SK-N-SH (cell line): ENCODE measurements around the gene ISL2. TPM values are rescaled to one million over a fixed set of nuclear protein-coding genes. Genes with fewer than 3 reads are reported as not detected.

Experiments used
- CTCF ChIA-PET: fragments of 300-600, 350-600 bp; formaldehyde crosslinking; extraction: SDS; loops from one replicate; lab custom pipeline; 2021; lab: Yijun Ruan, JAX
- POLR2A ChIA-PET: fragments of 350-600 bp; sonication (Branson Sonifier 250); formaldehyde crosslinking; extraction: SDS; loops from one replicate; lab custom pipeline; 2020; ENCODE audit warnings: antibody characterized with exemption, inconsistent platforms; lab: Yijun Ruan, JAX
- DNase-seq: peaks from one replicate; pipeline ENCODE4 v3.0.0; 2012
- H2AFZ ChIP-seq: fragments of 200-600 bp; sonication (generic); 2 replicates; pipeline ENCODE4 v1.8.1; 2016; ENCODE audit warnings: antibody characterized with exemption, mild to moderate bottlenecking, low read depth
- H3F3A ChIP-seq: fragments of 200-600 bp; sonication (generic); replicated peaks from 2 replicates; pipeline ENCODE3; 2016; ENCODE audit warnings: antibody characterized with exemption, mild to moderate bottlenecking; ENCODE audit not compliant: insufficient read depth
- H3K27ac ChIP-seq, 2 experiments: fragments of 200-500 bp in 1 of 2; fragments of 200-600 bp in 1 of 2; sonication (Bioruptor generic) in 1 of 2; sonication (generic), shearing (Covaris generic) in 1 of 2; 2 replicates each; pipeline versions ENCODE4 v1.5.1 to v1.6.1; 2014 to 2016; ENCODE audit warnings: low read depth in 2 of 2, inconsistent platforms in 1 of 2, low read length in 1 of 2, mild to moderate bottlenecking in 1 of 2, mixed read lengths in 1 of 2
- H3K27me3 ChIP-seq: fragments of 200-600 bp; sonication (generic), shearing (Covaris generic); 2 replicates; pipeline ENCODE4 v1.6.1; 2016; ENCODE audit warnings: mixed run types; ENCODE audit not compliant: insufficient read depth
- H3K36me3 ChIP-seq, 2 experiments: fragments of 200-500 bp in 1 of 2; fragments of 200-600 bp in 1 of 2; sonication (Bioruptor generic) in 1 of 2; sonication (generic) in 1 of 2; replicated peaks in 1 of 2; 2 replicates each; pipeline versions ENCODE3 to v1.5.1; 2014 to 2016; ENCODE audit warnings: low read length in 1 of 2, mild to moderate bottlenecking in 1 of 2; ENCODE audit not compliant: insufficient read depth in 2 of 2, control insufficient read depth in 1 of 2
- H3K4me1 ChIP-seq, 2 experiments: fragments of 200-500 bp in 1 of 2; fragments of 200-600 bp in 1 of 2; sonication (Bioruptor generic) in 1 of 2; sonication (generic), shearing (Covaris generic) in 1 of 2; 2 replicates each; pipeline versions ENCODE4 v1.5.1 to v1.6.1; 2014 to 2016; ENCODE audit warnings: low read depth in 1 of 2, low read length in 1 of 2, mixed run types in 1 of 2; ENCODE audit not compliant: insufficient read depth in 2 of 2, control insufficient read depth in 1 of 2
- H3K4me2 ChIP-seq: fragments of 200-600 bp; sonication (generic), shearing (Covaris generic); 2 replicates; pipeline ENCODE4 v1.6.1; 2017; ENCODE audit warnings: mixed run types
- H3K4me3 ChIP-seq, 2 experiments: fragments of 200-500 bp in 1 of 2; fragments of 200-600 bp in 1 of 2; sonication (Bioruptor generic) in 1 of 2; sonication (generic), shearing (Covaris generic) in 1 of 2; 2 replicates each; pipeline versions ENCODE4 v1.5.1 to v1.8.1; 2014 to 2016; ENCODE audit warnings: low read depth in 2 of 2, inconsistent platforms in 1 of 2, low read length in 1 of 2, mild to moderate bottlenecking in 1 of 2, mixed read lengths in 1 of 2, moderate library complexity in 1 of 2
- H3K79me2 ChIP-seq: fragments of 200-600 bp; sonication (generic); 2 replicates; pipeline ENCODE4 v1.8.1; 2017; ENCODE audit warnings: mild to moderate bottlenecking; ENCODE audit not compliant: insufficient read depth
- H3K9ac ChIP-seq: fragments of 200-600 bp; sonication (generic); 2 replicates; pipeline ENCODE4 v1.6.1; 2017; ENCODE audit warnings: mixed run types
- H3K9me2 ChIP-seq: fragments of 200-600 bp; sonication (generic); 2 replicates; pipeline ENCODE4 v1.6.1; 2017; ENCODE audit warnings: mixed run types
- H3K9me3 ChIP-seq: fragments of 200-600 bp; sonication (generic); 2 replicates; pipeline ENCODE4 v1.6.1; 2017; ENCODE audit warnings: mixed run types, mild to moderate bottlenecking, moderate library complexity
- H4K20me1 ChIP-seq: fragments of 200-600 bp; sonication (generic); 2 replicates; pipeline ENCODE4 v1.6.1; 2017; ENCODE audit warnings: mild to moderate bottlenecking, mixed run types; ENCODE audit not compliant: insufficient read depth
- EP300 ChIP-seq, 2 experiments: IDR thresholded peaks; 2 replicates each; pipeline versions ENCODE4 v1.4.0 to v1.6.1; 2012; ENCODE audit warnings: borderline replicate concordance in 1 of 2, low read depth in 1 of 2, low read length in 1 of 2
- FOXM1 ChIP-seq: IDR thresholded peaks from 2 replicates; pipeline ENCODE4 v1.4.0; 2012; ENCODE audit warnings: low read depth, mild to moderate bottlenecking
- IRF3 ChIP-seq: fragments of 150-350 bp; IDR thresholded peaks from 2 replicates; pipeline ENCODE4 v1.6.1; 2016; ENCODE audit warnings: mild to moderate bottlenecking, low read depth, low read length
- MAX ChIP-seq: IDR thresholded peaks from 2 replicates; pipeline ENCODE4 v1.4.0; 2012; ENCODE audit warnings: low read depth
- MEF2A ChIP-seq: IDR thresholded peaks from 2 replicates; pipeline ENCODE4 v1.4.0; 2012; ENCODE audit warnings: low read depth, borderline replicate concordance
- MXI1 ChIP-seq: IDR thresholded peaks from 2 replicates; pipeline ENCODE4 v1.6.1; 2012; ENCODE audit warnings: mild to moderate bottlenecking, low read depth, low read length, improper control_type of control experiment
- RCOR1 ChIP-seq: fragments of 150-350 bp; IDR thresholded peaks from 2 replicates; pipeline ENCODE4 v1.6.1; 2017; ENCODE audit warnings: antibody characterized with exemption, low read length
- RFX5 ChIP-seq: IDR thresholded peaks from 2 replicates; pipeline ENCODE4 v1.6.1; 2012; ENCODE audit warnings: mild to moderate bottlenecking, improper control_type of control experiment, low read length
- SMC3 ChIP-seq: IDR thresholded peaks from 2 replicates; pipeline ENCODE4 v1.6.1; 2012; ENCODE audit warnings: low read depth, low read length, improper control_type of control experiment
- USF2 ChIP-seq: fragments of 150-350 bp; IDR thresholded peaks from 2 replicates; pipeline ENCODE4 v1.6.1; 2017; ENCODE audit warnings: antibody characterized with exemption, low read length, low read depth, borderline replicate concordance
- YY1 ChIP-seq: IDR thresholded peaks from 2 replicates; pipeline ENCODE4 v1.4.0; 2012; ENCODE audit warnings: low read depth, mild to moderate bottlenecking
- ZBTB33 ChIP-seq: IDR thresholded peaks from 2 replicates; pipeline ENCODE4 v1.4.0; 2012; ENCODE audit warnings: low read depth, borderline replicate concordance
- WGBS: methylation state at CpG from one replicate; pipeline ENCODE4 v1.1.6; 2017; ENCODE audit warnings: low lambda C conversion rate; 5-methylcytosine and 5-hydroxymethylcytosine counted together
- polyA plus RNA-seq, 3 experiments: library from polyadenylated mRNA; depleted of rRNA; stranded (reverse); fragments of >200 nt; gene quantifications; 2 replicates each; pipeline ENCODE4 v1.2.3, GENCODE V29; 2012

The ISL2 gene
- polyA plus RNA-seq, 1 of the 3 experiments (the other 2 are of a cell fraction), result 6.0 TPM

- H3K36me3 ChIP-seq, result peaks cover 0 to 16% of the 10 kb centered on the region in 2 experiments
- TF ChIP-seq MAX, result no peak
- TF ChIP-seq EP300 (IDR thresholded peaks at IDR 0.05; ENCODE audit: borderline replicate concordance in 1 of 2, low read depth in 1 of 2, low read length in 1 of 2), result no peak
- no peak for TF ChIP-seq FOXM1
- no peak for TF ChIP-seq MEF2A
- TF ChIP-seq RCOR1, result no peak
- TF ChIP-seq RFX5, result no peak
- no peak for TF ChIP-seq SMC3
- TF ChIP-seq IRF3, result no peak
- no peak for TF ChIP-seq USF2
- no peak for TF ChIP-seq ZBTB33
- TF ChIP-seq YY1, result no peak
- TF ChIP-seq MXI1, result no peak; the same call in 1 of the 2 replicates
- TF ChIP-seq, all 33 proteins: peak for 0
- peak overlapping the region; percentile 91 for H3K4me2 ChIP-seq
- peaks cover 22% of the 10 kb centered on the region for H3K79me2 ChIP-seq
- peak overlapping the region; percentile 54 to 74 for H3K4me3 ChIP-seq
- 13% methylated on average over 24 of the region's 25 CpGs for WGBS
- H3F3A ChIP-seq, result peaks cover 8% of the 10 kb centered on the region
- peak overlapping the region; percentile 62 for H3K9ac ChIP-seq
- ChIA-PET CTCF (interaction anchor here (1.2 to 4.5 kb wide), 2 partner anchors 141 to 146 kb away, joined by 4 to 29 read pairs; no protein-coding TSS in a partner anchor), POLR2A (interaction anchor here (0.6 to 1.5 kb wide), 2 partner anchors 31 to 182 kb away, joined by 3 to 4 read pairs; no protein-coding TSS in a partner anchor)
- DNase-seq, result peak; percentile 67
- H4K20me1 ChIP-seq, result 0 out of 2 replicates have a peak, but pooled peaks cover 4% of the 10 kb centered on the region
- H3K9me2 ChIP-seq, result no peaks in the 10 kb centered on the region
- H3K27ac ChIP-seq, result peak overlapping the region; percentile 56 to 71
- H3K27me3 ChIP-seq, result no peaks in the 10 kb centered on the region
- H3K4me1 ChIP-seq, result peaks cover 4 to 26% of the 10 kb centered on the region in 2 experiments; a peak in 2 of 4 replicates
- peak overlapping the region; percentile 89 for H2AFZ ChIP-seq
- H3K9me3 ChIP-seq, result no peaks in the 10 kb centered on the region
Measured at GRCh38 chr15:76337059-76337695, 604 bp downstream of the ISL2 start.
